GM19452 (cell line): ENCODE measurements around the gene PTPRN2.

Source experiments
- ATAC-seq: cut with Tn5 transposase; IDR thresholded peaks from one replicate; pipeline ENCODE4 v1.9.1; 2021; ENCODE audit not compliant: unreplicated experiment

Gene PTPRN2

GRCh38 chr7:157658851-157659412 is 928.7 kb downstream of the PTPRN2 start:
- no peak for ATAC-seq

DNA sequence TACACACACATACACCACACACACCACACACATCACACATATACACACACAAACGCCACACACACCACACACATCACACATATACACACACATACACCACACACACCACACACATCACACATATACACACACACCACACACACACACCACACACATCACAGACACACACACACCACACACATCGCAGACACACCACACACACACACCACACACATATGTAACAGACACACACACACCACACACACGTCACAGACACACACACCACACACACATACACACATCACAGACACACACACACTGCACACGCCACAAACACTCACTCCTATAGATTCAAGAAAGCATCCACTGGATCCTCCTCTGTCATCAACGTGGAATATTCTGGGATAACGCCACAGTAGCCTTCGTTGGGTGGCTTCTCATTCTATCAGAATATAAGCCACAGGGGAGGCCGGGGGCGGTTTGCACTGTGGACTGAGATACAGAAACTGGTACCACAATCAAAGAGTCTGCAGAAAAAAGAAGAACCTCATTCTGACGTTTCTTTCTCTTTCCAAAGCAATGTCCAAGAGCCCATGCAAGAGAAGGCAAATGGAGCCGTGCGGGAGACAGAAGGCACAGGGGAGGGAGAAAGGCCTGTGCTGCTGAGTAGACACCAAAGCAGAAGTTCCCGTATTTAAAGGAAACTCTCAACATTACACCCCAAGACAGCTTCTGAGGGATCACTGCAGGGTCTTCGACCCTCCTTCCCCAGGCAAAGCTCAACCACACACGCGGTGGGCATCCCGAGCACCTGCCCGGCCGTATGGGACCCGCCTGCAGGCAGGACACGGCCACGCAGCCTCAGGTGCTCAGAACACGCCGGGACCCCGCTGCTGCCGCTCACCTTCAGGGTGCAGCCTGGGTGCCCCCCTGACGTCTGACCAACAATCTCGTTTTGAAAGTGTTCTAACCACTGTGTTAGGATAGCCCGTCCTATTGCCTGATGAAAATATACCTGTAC is 929.6 kb downstream of the PTPRN2 start:
- no peak for ATAC-seq

- ATAC-seq: no peak
These were observed 931.3 kb downstream of the PTPRN2 start for GRCh38 chr7:157656195-157656769.

GRCh38 chr7:157654350-157654749 is 933.3 kb downstream of the PTPRN2 start:
- no peak for ATAC-seq

DNA sequence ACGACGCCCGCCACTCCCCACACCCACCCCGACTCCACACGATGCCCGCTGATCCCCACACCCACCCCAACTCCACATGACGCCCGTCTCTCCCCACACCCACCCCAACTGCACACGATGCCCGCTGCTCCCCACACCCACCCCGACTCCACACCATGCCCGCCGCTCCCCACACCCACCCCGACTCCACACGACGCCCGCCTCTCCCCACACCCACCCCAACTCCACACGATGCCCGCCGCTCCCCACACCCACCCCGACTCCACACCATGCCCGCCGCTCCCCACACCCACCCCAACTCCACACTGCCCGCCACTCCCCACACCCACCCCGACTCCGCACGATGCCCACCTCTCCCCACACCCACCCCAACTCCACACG is 933.8 kb downstream of the PTPRN2 start:
- no peak for ATAC-seq

DNA sequence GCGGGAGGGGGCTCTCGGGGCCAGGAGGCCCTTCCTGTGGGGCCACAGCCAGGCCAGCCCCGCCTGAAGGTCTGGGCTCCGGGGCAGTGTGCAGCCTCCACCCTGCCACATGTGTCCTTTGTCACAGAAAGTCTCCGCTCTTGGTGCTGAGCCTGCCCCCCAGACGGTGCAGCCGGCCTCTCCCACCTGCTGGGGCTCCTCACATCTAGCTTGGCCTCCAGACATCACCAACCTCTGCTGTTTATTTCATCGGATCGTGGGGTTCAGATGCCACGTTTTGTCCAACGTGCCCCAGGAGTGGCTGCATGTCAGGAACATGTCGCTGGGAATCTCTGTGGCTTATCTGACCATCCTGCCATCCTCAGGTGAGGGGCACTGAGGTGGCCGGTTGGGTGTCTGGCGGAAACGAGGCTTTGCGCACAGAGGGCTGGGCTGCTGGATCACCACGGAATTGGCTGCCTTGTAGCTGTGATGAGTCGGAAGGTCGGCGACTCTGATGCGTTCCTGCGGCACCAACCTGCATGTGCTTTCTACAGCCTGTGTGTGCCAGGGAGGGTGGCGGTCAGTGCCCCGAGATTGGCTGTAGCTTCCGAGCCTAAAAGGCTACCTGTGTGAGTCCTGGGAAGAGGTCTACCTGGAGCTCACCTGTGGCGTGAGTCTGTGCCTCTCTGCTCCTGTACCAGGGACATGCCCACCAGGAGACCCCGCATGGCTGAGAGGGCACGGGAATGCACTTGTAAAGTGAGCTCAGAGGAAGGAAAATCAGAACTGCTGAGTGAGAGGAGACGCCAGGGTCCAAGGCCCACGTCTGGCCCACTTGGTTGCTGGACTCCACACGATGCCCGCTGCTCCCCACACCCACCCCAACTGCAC is 934.4 kb downstream of the PTPRN2 start:
- no peak for ATAC-seq

- ATAC-seq: no peak
These were observed 935.3 kb downstream of the PTPRN2 start for GRCh38 chr7:157652161-157652953.

- no peak for ATAC-seq
These were observed 936.1 kb downstream of the PTPRN2 start for GRCh38 chr7:157651366-157652160.

GRCh38 chr7:157650801-157651200 is 936.8 kb downstream of the PTPRN2 start:
- ATAC-seq: no peak

GRCh38 chr7:157650131-157650631 is 937.4 kb downstream of the PTPRN2 start:
- no peak for ATAC-seq

DNA sequence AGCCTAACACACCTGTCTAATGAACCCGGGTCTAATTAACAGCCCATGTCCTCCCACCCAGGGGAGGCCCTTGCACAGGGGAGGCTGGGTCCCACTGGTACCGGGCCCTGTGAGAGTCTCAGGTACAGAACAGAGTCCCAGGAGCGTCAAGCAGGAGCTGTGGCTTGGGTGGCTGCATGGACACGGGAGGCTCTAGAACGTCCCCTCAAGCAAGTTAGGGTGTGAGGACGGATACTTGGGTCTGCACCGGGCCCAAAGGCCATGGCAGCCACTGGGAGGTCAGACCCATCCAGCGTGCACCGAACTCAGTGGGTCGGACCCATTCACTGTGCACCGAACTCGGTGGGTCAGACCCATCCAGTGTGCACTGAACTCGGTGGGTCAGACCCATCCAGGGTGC is 941.1 kb downstream of the PTPRN2 start:
- ATAC-seq: no peak

DNA sequence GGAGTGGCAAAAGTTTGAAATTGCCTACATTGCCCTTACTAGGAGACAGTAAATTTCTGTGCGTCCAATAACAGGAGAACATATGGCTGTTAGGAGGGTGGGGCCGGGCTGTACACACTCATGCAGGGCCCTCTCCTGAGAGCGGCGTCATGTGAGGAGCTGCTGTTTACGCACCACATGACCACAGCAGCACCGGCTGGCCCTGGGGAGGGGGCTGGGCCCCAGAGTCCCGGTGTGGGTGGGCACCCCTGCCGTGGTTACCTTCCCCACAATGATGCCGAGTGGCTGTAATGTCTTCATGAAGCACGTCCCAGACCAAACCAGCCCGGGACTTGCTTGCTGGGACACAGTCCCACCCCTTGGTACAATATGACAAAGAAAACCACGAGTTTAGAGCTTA is 942.1 kb downstream of the PTPRN2 start:
- ATAC-seq: no peak

GRCh38 chr7:157644946-157645345 is 942.7 kb downstream of the PTPRN2 start:
- ATAC-seq: no peak

DNA sequence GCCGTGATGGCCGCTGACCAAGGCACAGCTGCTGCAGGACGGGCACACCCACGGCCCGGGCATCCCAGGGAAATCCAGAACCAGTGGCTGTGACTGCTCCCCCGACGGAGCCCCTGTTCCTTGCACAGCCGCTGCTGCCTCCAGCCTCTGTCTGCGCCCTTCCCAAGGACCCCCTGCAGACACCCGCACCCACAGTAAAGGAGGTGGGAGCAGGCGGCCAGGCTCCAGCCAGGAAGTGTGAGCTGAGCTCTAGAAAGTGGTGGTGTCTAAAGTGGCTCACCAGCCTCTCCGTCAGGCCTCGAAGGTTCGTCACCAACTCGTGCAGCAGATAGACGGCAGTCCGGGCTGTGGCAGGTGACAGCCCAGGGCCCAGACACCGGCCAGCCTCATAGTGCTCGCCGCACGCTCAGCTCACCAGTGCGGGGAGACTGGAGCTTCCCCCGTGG is 944.1 kb downstream of the PTPRN2 start:
- ATAC-seq: no peak

DNA sequence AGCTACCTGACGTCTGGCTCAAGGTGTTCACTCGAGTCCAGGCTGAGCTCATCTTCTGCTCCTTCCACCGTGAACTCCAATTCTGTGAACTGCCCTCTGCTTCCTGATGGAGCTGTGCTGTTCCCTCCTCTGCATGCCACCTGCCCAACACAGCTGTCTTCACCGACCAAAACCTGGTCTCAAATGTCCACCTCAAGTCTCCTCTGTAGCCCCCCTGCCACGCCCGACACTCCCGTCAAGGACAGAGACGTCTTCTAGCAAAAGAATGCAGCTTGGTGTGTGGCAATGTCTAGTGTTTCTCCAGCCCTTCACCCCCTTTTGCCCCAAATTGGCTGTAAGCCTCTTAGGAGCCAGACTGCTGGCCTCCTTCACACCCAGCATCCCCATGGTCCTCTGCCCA is 945.8 kb downstream of the PTPRN2 start:
- no peak for ATAC-seq

- no peak for ATAC-seq
These were observed 947.5 kb downstream of the PTPRN2 start for GRCh38 chr7:157640144-157640543.

- ATAC-seq: no peak
These were observed 949.1 kb downstream of the PTPRN2 start for GRCh38 chr7:157638563-157638962.

DNA sequence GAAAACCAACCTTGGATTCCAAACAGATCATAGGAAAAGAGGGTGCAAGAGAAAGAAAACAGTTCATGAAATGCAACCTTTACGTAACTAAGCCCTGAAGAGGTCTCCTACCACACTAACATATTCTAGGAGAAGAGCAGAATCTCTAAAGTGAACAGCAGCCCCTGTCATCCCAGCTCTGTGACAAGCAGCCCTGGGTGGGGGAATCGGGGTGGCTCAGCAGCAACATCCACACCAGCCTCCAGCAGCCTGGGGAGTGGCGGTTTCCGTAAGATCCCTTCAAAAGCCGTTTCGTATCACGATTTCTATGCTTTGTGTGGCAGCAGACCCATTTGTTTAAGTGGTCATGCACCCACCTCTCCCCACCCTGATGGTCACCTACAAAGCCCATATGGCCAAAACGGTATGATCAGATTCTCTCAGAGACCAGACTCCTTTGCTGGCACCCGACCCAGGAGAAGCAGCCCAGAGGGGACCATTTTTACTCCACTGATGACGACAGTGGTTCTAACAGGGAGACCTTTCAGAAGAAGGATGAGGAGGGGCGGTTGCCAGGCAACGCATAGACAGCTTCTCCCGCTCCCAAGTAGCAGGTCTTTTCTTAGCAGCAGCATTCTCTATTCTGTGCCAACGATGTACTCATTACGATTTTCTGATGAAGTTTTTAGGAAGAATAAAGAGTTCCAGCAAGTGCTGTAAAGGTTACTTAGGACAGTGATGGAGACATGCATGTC is 950.2 kb downstream of the PTPRN2 start:
- no peak for ATAC-seq

DNA sequence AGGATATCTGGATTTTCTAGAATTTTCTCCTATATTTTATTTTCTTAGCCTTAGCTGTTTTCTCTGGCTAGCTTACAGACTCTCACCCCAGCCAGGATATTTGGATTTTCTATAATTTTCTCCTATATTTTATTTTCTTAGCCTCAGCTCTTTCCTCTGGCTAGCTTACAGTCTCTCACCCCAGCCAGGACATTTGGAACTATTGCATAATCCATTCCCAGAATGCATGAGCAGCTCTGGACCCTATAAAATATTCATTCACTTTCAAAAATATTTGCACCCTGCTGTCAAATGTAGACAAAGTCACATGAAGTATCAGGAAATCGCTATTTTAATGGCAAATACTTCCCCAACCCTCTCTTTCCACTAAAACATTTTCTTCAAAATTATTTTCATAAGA is 952.0 kb downstream of the PTPRN2 start:
- no peak for ATAC-seq
